Liver (tissue), 9 donors: ENCODE results near the gene RBM23. TPM values are rescaled to one million over a fixed set of nuclear protein-coding genes. Genes with fewer than 3 reads are reported as not detected.
"Not testable (repeated sequence)": the region's sequence is repeated elsewhere in the genome, so short reads cannot be mapped to it uniquely, and the experiment has no call there.

ENCODE experiments used
- DNase-seq: peaks from one replicate; pipeline ENCODE4 v3.0.0-alpha.2; 2017; ENCODE audit warnings: low spot score
- H3K27ac ChIP-seq, 2 donors: one replicate each; pipeline ENCODE4 v1.7.0; 2013; ENCODE audit warnings: inconsistent platforms in 2 of 2, low read length in 2 of 2, control low read depth in 1 of 2, low read depth in 1 of 2, mild to moderate bottlenecking in 1 of 2
- H3K27me3 ChIP-seq, 4 donors: one replicate each; pipeline versions ENCODE4 v1.6.1 to v1.7.0; 2013; ENCODE audit warnings: low read length in 3 of 4, inconsistent platforms in 1 of 4, mild to moderate bottlenecking in 1 of 4, moderate library complexity in 1 of 4; ENCODE audit not compliant: control insufficient read depth in 4 of 4, insufficient read depth in 4 of 4
- H3K36me3 ChIP-seq, 4 donors: one replicate each; pipeline versions ENCODE4 v1.6.1 to v1.7.0; 2013; ENCODE audit warnings: low read length in 3 of 4, mild to moderate bottlenecking in 3 of 4, low read depth in 1 of 4, moderate library complexity in 1 of 4; ENCODE audit not compliant: control insufficient read depth in 4 of 4, insufficient read depth in 3 of 4
- H3K4me1 ChIP-seq, 4 donors: one replicate each; pipeline versions ENCODE4 v1.6.1 to v1.7.0; 2013; ENCODE audit warnings: low read length in 3 of 4, mild to moderate bottlenecking in 3 of 4, moderate library complexity in 1 of 4; ENCODE audit not compliant: control insufficient read depth in 4 of 4, insufficient read depth in 4 of 4
- H3K4me3 ChIP-seq, 3 donors: one replicate each; pipeline versions ENCODE4 v1.6.1 to v1.7.0; 2013; ENCODE audit warnings: low read length in 3 of 3, control low read depth in 1 of 3, low read depth in 1 of 3, mild to moderate bottlenecking in 1 of 3
- H3K9ac ChIP-seq, 2 donors: one replicate each; pipeline ENCODE4 v1.7.0; 2013; ENCODE audit warnings: low read length in 2 of 2, mild to moderate bottlenecking in 2 of 2, moderate library complexity in 2 of 2, control low read depth in 1 of 2, low read depth in 1 of 2
- H3K9me3 ChIP-seq, 4 donors: one replicate each; pipeline versions ENCODE4 v1.6.1 to v1.7.0; 2013; ENCODE audit warnings: low read length in 3 of 4; ENCODE audit not compliant: control insufficient read depth in 4 of 4
- YY1 ChIP-seq: IDR thresholded peaks from 2 replicates; pipeline ENCODE4 v1.6.1; 2016; ENCODE audit warnings: antibody characterized with exemption, mild to moderate bottlenecking
- WGBS: extraction: QIAGEN DNeasy Blood & Tissue Kit; methylation state at CpG from one replicate; pipeline ENCODE4 v1.1.7; 2013; 5-methylcytosine and 5-hydroxymethylcytosine counted together
- polyA plus RNA-seq, 2 donors: library from polyadenylated mRNA; stranded (reverse) in 1 of 2; unstranded in 1 of 2; fragments of 200-250 nt in 1 of 2; fragments of >200 nt in 1 of 2; fragmentation: Nextera tagmentation in 1 of 2; extraction: Ambion mirVana in 1 of 2; gene quantifications; one replicate each; pipeline versions ENCODE4 v1.2.1 to v1.2.3, GENCODE V29; 2013 to 2015
- total RNA-seq, 2 donors: library from RNA; depleted of rRNA; stranded (reverse); fragments of >200 nt; gene quantifications; one replicate each; pipeline ENCODE4 v1.2.3, GENCODE V29; 2014
- TF ChIP-seq, protein P1 (sequence below): IDR thresholded peaks from 2 replicates; pipeline ENCODE4 v1.6.1; 2016; ENCODE audit warnings: antibody characterized with exemption
- TF ChIP-seq, protein P2 (sequence below): IDR thresholded peaks from 2 replicates; pipeline ENCODE4 v1.6.1; 2016; ENCODE audit warnings: antibody characterized with exemption, mild to moderate bottlenecking
- donor health status: healthy.
- donor health status: healthy.
- donor health status: healthy.
- donor health status: healthy.
- donor health status: healthy.

The RBM23 gene
- total and polyA plus RNA-seq, 4 donors = 22.3 to 242 (median 31.4) TPM

DNA sequence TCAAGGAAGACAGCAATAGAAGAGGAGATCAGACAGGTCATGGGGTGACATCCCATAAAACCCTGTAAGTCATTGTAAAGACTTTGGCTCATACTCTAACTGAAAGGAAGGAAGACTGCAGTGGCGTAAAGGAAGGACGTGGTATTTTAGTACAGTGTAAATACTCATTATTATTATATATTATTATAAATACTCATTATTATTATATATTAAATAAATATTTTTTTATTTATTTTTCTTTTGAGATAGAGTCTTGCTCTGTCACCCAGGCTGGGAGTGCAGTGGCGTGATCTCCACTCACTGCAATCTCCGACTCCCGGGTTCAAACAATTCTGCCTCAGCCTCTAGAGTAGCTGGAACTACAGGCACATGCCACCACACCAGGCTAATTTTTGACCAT lies 62.5 kb downstream of the RBM23 start:
- no peak for DNase-seq
- no peaks in the 10 kb centered on the region for H3K9me3 ChIP-seq
- no peaks in the 10 kb centered on the region for H3K27me3 ChIP-seq
- 96% methylated on average over 5 of the region's 5 CpGs for WGBS
- H3K36me3 ChIP-seq = no peaks in the 10 kb centered on the region
- H3K4me3 ChIP-seq = no peak overlapping the region
- H3K4me1 ChIP-seq = peaks cover 0 to 7% (median 5%) of the 10 kb centered on the region in 4 donors
- TF ChIP-seq YY1 = no peak
- no peak overlapping the region for H3K27ac ChIP-seq
- no peak overlapping the region for H3K9ac ChIP-seq

DNA sequence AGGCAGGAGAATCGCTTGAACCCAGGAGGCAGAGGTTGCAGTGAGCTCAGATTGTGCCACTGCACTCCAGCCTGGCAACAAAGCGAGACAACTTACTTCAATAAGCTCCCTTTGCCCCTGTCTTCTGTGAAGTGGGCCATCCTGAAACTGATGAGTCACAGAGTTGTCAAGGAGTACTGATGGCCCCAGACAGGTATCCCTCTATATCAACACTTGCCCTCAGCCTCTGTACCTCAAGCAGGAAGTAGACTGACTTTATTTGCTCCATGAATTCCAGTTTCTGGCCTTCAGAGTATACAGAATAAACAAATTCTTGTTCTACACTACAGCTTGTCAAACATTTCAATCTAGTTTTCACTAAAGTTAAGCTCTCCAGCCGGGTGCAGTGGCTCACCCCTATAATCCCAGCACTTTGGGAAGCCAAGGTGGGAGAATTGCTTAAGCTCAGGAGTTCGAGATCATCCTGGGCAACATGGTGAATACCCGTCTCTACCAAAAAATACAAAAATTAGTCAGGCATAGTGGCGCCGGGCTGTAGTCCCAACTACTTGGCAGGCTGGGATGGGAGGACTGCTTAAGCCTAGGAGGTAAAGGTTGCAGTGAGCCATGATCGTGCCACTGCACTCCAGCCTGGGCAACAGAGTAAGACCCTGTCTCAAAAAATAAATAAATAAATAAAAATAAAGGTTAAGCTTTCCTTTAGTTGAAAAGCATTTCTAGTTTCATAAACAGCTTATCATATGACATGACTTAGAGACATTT lies 63.8 kb downstream of the RBM23 start:
- no peaks in the 10 kb centered on the region for H3K27me3 ChIP-seq
- H3K36me3 ChIP-seq = no peaks in the 10 kb centered on the region
- TF ChIP-seq, protein P1, sequence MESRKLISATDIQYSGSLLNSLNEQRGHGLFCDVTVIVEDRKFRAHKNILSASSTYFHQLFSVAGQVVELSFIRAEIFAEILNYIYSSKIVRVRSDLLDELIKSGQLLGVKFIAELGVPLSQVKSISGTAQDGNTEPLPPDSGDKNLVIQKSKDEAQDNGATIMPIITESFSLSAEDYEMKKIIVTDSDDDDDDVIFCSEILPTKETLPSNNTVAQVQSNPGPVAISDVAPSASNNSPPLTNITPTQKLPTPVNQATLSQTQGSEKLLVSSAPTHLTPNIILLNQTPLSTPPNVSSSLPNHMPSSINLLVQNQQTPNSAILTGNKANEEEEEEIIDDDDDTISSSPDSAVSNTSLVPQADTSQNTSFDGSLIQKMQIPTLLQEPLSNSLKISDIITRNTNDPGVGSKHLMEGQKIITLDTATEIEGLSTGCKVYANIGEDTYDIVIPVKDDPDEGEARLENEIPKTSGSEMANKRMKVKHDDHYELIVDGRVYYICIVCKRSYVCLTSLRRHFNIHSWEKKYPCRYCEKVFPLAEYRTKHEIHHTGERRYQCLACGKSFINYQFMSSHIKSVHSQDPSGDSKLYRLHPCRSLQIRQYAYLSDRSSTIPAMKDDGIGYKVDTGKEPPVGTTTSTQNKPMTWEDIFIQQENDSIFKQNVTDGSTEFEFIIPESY = no peak
- TF ChIP-seq, protein P2, sequence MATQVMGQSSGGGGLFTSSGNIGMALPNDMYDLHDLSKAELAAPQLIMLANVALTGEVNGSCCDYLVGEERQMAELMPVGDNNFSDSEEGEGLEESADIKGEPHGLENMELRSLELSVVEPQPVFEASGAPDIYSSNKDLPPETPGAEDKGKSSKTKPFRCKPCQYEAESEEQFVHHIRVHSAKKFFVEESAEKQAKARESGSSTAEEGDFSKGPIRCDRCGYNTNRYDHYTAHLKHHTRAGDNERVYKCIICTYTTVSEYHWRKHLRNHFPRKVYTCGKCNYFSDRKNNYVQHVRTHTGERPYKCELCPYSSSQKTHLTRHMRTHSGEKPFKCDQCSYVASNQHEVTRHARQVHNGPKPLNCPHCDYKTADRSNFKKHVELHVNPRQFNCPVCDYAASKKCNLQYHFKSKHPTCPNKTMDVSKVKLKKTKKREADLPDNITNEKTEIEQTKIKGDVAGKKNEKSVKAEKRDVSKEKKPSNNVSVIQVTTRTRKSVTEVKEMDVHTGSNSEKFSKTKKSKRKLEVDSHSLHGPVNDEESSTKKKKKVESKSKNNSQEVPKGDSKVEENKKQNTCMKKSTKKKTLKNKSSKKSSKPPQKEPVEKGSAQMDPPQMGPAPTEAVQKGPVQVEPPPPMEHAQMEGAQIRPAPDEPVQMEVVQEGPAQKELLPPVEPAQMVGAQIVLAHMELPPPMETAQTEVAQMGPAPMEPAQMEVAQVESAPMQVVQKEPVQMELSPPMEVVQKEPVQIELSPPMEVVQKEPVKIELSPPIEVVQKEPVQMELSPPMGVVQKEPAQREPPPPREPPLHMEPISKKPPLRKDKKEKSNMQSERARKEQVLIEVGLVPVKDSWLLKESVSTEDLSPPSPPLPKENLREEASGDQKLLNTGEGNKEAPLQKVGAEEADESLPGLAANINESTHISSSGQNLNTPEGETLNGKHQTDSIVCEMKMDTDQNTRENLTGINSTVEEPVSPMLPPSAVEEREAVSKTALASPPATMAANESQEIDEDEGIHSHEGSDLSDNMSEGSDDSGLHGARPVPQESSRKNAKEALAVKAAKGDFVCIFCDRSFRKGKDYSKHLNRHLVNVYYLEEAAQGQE = no peak
- no peak for DNase-seq
- H3K27ac ChIP-seq = no peak overlapping the region
- no peaks in the 10 kb centered on the region for H3K9me3 ChIP-seq
- peaks cover 0 to 7% (median 5%) of the 10 kb centered on the region in 4 donors for H3K4me1 ChIP-seq
- WGBS = 94% methylated on average over 8 of the region's 8 CpGs
- H3K4me3 ChIP-seq = no peak overlapping the region
- H3K9ac ChIP-seq = no peak overlapping the region

DNA sequence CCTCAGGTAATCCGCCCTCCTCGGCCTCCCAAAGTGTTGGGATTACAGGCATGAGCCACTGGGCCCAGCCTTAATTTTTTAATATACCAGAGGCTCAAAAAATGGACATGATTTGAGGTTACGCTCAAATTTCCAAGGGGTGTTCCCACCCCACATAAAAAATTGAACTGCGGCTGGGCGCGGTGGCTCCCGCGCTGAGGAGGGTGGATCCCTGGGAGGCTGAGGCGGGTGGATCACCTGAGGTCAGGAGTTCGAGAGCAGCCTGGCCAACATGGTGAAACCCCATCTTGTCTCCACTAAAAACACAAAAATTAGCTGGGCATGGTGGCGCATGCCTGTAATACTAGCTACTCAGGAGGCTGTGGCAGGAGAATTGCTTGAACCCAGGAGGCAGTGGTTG lies 64.7 kb downstream of the RBM23 start:
- H3K9me3 ChIP-seq, H3K27me3 ChIP-seq, H3K27ac ChIP-seq, H3K4me1 ChIP-seq, DNase-seq, H3K4me3 ChIP-seq, H3K36me3 ChIP-seq, H3K9ac ChIP-seq: not testable (repeated sequence)
- 97% methylated on average over 11 of the region's 11 CpGs for WGBS
